Activated CD4-positive, alpha-beta T cell treated with anti-CD3 and anti-CD28 coated beads for 48 hours (primary cell): ENCODE data around the gene DDHD1.
"Not testable (repeated sequence)": the region's sequence is repeated elsewhere in the genome, so short reads cannot be mapped to it uniquely, and the experiment has no call there.

Experiments
- DNase-seq: peaks from one replicate; pipeline ENCODE4 v3.0.0-alpha.2; 2020

Gene DDHD1

DNA sequence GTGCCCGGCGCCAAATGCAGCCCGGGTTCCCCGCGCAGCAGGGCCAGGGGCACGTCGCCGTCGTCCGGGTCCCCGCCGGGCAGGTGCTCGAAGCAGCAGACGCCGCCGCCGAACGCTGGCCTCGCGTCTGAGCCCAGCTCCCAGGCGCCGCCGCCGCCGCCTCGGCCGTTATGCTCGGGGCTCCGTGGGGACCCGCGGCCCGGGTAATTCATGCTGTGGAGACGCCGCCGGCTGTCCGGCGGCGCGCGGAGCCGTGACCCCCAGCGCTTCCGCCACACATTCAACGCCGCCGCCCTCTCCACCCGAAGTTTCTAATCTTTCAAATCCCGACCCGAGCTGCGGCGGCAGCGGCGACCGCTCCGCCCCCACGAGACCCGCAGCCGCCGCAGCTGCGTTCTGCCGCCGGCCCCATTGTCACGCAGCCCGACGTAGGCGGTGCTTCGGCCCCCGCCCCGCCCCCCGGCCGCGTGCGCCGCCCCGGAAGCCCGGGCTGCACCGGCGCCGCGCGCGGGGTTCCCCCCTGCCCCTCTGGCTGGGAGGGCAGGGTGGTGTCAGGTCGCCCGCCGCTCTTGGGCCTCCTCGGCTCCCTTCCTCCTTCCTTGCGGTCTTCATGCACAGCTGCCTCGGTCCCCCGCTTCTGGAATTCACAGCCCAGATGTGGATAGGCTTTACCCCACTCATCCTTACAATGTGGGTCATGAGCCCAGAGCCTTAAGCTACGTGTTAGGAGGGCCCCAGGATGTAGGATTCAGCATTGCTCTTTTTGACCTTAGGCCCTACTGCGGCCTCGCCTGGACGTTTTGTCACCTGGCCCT lies at the start of gene DDHD1:
DDHD1 (minus strand) TSS at position 437 of the 815 bp plus-strand sequence; CDS start at position 212, 225 bp downstream.
- DNase-seq = peak; percentile 85

GRCh38 chr14:53195949-53196348 lies 42.8 kb upstream of the DDHD1 start:
- DNase-seq = no peak

GRCh38 chr14:53193193-53193592 lies 40.1 kb upstream of the DDHD1 start:
- DNase-seq = no peak

GRCh38 chr14:53192052-53192760 lies 39.1 kb upstream of the DDHD1 start:
- no peak for DNase-seq

DNA sequence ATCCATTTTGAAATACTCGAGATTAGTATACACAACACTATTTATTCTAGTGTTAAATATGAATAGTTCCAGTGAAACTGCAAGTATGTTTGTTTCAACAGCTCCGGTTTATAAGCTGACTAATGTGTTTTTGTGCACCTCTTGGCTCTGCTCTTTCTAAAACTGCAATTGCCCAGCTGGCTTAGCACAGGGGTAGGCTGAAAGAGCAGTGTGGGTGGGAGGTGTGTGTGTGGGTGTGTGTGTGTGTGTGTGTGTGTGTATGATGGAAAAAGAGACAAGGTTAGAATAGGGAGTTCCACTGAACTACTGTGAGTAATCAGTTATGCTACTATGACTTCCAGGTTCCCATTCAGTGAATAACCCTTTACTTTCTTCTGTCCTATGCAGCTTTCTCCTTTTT lies 37.8 kb upstream of the DDHD1 start:
- DNase-seq = peak; percentile 76

DNA sequence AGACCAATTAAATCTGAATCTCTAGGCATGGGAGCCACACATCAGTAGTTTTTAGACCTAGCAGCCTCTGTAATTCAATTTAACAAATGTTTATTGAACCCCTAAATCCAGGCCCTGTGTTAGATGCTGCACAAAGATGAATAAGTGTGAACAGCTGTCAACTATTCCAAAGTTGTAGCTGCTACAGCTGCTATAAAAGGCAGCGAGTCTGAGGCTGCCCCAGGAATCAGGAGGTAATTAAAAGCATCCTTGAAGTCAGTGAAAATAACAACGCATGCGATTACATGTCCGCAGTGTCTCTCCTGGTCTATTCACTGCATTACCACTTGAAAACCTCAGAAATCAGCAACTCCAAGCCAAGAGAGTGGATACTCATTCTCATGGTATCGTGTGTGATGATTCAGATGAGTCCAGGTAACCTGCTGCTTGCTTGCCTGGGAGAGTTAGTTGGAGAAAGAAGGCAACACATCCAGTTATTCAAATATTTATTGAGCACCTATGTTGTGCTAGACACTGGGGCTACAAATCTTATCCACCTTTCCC lies 34.9 kb upstream of the DDHD1 start:
- no peak for DNase-seq

- DNase-seq = no peak
Measured at GRCh38 chr14:53186532-53186931, 33.4 kb upstream of the DDHD1 start.

DNA sequence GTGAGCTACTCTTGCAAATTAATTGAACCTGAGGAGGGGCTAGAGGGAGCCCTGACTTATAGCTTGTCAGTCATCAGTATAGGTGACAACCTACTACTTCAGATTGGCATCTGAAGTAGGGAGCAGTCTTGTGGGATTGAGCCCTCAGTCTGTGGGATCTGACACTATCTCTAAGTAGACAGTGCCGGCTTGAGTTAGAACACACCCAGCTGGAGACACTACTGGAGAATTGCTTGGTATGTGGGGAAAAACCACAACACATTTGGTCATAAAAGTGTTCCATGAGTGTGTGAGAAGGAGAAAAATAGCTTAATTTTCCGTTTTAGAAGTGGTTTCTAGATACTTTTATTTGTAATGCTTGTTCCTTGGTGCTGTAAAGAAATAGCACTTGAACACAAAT lies 30.5 kb upstream of the DDHD1 start:
- DNase-seq = no peak

DNA sequence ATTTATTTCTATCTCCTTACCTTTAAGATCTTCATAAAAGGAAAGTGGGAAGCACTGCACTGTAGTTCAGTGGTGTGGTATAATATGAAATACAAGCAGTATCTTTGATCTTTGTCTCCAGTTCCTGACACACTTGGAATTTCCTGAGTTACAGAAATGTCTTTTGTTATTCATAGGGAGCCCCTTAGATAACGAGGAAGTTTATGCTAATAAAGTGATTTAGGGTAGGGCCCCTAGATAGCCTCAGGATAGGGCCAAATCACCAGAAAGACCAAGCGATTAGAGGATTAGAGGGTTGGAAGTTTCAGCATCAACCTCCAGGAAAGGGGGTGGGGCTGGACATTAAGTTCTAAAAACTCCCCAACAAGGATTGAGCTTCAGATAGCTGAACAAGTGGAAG lies 29.9 kb upstream of the DDHD1 start:
- no peak for DNase-seq

- peak; percentile 26 for DNase-seq
Measured at GRCh38 chr14:53181463-53182081, 28.4 kb upstream of the DDHD1 start.

GRCh38 chr14:53180272-53181221 lies 27.4 kb upstream of the DDHD1 start:
- DNase-seq = peak; percentile 31

DNA sequence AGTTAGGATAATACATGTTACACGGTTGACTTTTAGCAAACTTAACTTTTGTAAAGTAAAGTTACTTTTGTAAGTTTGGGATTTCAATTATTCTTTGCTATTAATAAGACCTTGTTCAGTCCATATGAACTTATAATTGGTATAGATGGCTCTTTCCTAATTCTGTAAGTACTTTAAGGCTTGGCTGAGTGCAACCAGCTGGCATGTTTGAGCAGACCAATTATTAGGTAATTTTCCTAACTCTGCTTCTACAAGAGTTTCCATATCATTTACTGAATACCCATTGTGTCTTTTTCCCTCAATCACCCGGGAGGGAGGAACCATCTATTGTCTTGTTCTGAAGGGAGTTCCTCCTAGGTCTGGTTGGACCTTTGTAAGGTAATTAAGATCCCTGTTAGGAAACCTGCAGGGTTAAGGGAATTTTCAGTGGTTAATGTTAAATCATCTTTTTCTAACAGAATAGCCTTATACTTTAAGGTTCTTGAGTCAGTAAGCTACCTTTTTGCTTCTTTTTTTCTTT lies 26.4 kb upstream of the DDHD1 start:
- DNase-seq = not testable (repeated sequence)

DNA sequence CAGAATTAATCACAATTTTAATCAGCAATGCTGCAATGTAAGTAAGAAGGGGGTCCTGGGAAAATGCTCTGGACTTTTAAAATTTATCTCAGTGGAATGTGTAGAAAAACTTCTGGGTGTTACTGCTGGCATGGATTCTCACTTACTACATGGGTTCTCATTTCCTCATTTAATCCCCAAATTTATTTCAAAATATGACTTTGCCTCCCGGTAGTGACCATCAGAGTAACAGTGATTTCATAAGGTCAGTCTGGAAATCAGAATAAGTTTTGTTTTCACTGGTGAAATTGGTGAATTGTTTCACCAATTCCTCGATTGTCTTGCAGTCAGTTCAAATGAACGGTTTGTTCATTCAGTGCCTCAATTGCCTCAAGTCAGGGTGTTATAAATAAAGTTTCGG lies 22.3 kb upstream of the DDHD1 start:
- no peak for DNase-seq

DNA sequence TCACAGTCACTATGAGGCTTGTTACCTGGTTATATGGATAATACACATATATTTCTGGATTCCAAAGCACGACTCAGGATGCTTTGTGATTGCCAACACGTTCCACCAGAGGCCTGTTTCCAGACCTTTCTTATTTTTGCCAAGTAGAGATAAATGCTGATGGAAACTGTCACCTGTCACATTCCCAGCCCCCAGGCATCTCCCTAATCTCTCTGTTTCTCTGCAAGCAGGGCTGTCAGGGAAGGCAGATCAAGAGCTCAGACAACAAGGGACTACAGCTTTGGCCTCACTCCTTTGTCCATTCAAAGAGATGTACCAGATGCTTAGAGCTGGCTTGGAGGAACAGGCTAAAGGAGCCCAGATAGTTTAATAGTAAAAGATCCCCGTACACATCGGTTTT lies 21.8 kb upstream of the DDHD1 start:
- no peak for DNase-seq

DNA sequence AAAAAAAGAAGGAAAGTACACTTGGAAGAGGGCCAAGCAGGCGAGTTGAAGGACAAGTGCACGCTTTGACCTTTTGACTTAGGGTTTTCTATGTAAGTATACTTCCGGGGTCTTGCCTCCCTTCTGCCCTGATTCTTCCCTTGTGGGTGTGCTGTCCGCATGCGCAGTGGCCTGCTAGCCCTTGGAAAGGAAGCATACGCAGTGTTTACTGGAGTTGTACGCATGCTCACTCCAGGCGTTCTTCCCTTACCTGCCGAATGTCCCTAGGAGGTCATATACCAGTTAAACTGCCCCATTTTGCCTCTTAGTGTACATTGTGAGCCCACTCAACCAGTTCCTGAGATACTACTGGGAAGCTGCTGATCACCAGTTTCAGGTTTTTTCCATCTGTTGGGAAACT lies 15.7 kb upstream of the DDHD1 start:
- DNase-seq = no peak

- no peak for DNase-seq
Measured at GRCh38 chr14:53167602-53168328, 14.6 kb upstream of the DDHD1 start.

GRCh38 chr14:53161758-53162435 lies 8.8 kb upstream of the DDHD1 start:
- DNase-seq = no peak

DNA sequence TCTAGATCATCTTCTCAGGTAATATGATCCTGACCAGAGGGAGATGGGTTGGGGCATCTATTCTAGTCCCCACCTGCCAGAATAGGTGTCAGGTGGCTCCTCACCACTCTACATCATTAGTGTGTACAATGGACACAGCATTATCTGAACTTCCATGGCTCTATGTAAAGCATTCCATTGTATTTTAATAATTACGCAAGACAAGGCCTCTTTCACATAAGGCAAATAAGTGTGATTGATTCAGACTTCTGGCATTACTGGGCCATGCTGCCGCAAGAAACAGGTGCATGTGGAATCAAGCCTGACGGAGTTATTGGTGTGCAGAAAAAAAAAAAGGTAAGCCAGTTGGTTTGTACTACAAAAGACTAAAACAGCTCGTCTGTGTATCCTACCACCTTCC lies 3.1 kb upstream of the DDHD1 start:
- DNase-seq = no peak

- peak; percentile 44 for DNase-seq
Measured at GRCh38 chr14:53153702-53154112, 584 bp upstream of the DDHD1 start.

- DNase-seq = peak; percentile 81
Measured at GRCh38 chr14:53152184-53152886, 788 bp downstream of the DDHD1 start.
